Keratinocyte (primary cell): ENCODE data around the gene TTC33.
A peak's percentile ranks its signal among the peaks of the same experiment; 100 is the strongest.

Source experiments
- CTCF ChIP-seq, 3 experiments: IDR thresholded peaks in 1 of 3; conservative IDR thresholded peaks in 1 of 3; optimal IDR thresholded peaks in 1 of 3; 2 replicates in 2 of 3; 3 replicates in 1 of 3; pipeline versions ENCODE3 to v1.5.1; 2011; ENCODE audit warnings: low read length in 3 of 3, mild to moderate bottlenecking in 3 of 3, moderate library complexity in 2 of 3, control low read depth in 1 of 3, inconsistent platforms in 1 of 3; ENCODE audit not compliant: insufficient read depth in 2 of 3; ENCODE audit errors: extremely low read depth in 1 of 3
- EZH2 ChIP-seq: IDR thresholded peaks from one replicate; pipeline ENCODE4 v1.6.1; 2012; ENCODE audit warnings: inconsistent platforms, mild to moderate bottlenecking, low read length, moderate library complexity

GRCh38 chr5:40716000-40716399 is 39.8 kb downstream of the TTC33 start:
- TF ChIP-seq CTCF (optimal IDR thresholded peaks at IDR 0.05 in 1 of 3, IDR thresholded peaks at IDR 0.05 in 1 of 3, conservative IDR thresholded peaks at IDR 0.05 in 1 of 3; ENCODE audit: extremely low read depth in 1 of 3, insufficient read depth in 2 of 3, low read length in 3 of 3) (peak in 1 of 3 experiments; percentile 46), EZH2 (no peak)
